Caco-2 (cell line): ENCODE data around the gene NR6A1. TPM values are rescaled to one million over a fixed set of nuclear protein-coding genes. Genes with fewer than 3 reads are reported as not detected.
A peak's percentile ranks its signal among the peaks of the same experiment; 100 is the strongest.

ENCODE experiments used
- BruUV-seq: library from RNA; stranded (reverse); fragments of 400-500 nt; replicated peaks from 2 replicates; lab custom pipeline; 2021; lab: Mats Ljungman, UMichigan
- CTCF ChIA-PET: fragments of 300-600 bp; sonication (Branson Sonifier 250); formaldehyde crosslinking; loops from one replicate; lab custom pipeline; 2022; ENCODE audit warnings: antibody characterized with exemption; lab: Charles Lee
- POLR2A ChIA-PET: fragments of 300-600 bp; sonication (Branson Sonifier 250); formaldehyde crosslinking; loops from one replicate; lab custom pipeline; 2022; ENCODE audit warnings: antibody characterized with exemption; lab: Charles Lee
- DNase-seq, 2 experiments: peaks; one replicate each; pipeline versions ENCODE4 v3.0.0 to v3.0.0-alpha.2; 2020 to 2022
- H3K27me3 ChIP-seq: replicated peaks from 2 replicates; pipeline ENCODE4 v1.6.0; 2011; ENCODE audit warnings: low read length; ENCODE audit not compliant: control insufficient read depth, insufficient read depth
- H3K36me3 ChIP-seq: 2 replicates; pipeline ENCODE4 v1.5.1; 2011; ENCODE audit warnings: low read length; ENCODE audit not compliant: control insufficient read depth, insufficient read depth
- H3K4me1 ChIP-seq: fragments of 250-450 bp; sonication (Bioruptor Pico); 2 replicates; pipeline ENCODE4 v1.5.1; 2020; ENCODE audit warnings: mild to moderate bottlenecking
- H3K4me3 ChIP-seq: 2 replicates; pipeline ENCODE4 v1.5.1; 2011; ENCODE audit warnings: low read depth, mild to moderate bottlenecking, control low read depth, low read length
- H3K9me3 ChIP-seq: fragments of 250-450 bp; sonication (Bioruptor Pico); 2 replicates; pipeline ENCODE4 v1.5.1; 2020; ENCODE audit warnings: mild to moderate bottlenecking, moderate library complexity
- H3K27ac Mint-ChIP-seq: one replicate; pipeline ENCODE4 v1.8.0; 2022; ENCODE audit warnings: mixed read lengths; ENCODE audit not compliant: unreplicated experiment
- H3K27me3 Mint-ChIP-seq: one replicate; pipeline ENCODE4 v1.8.0; 2022; ENCODE audit warnings: mixed read lengths; ENCODE audit not compliant: insufficient read depth, unreplicated experiment
- H3K36me3 Mint-ChIP-seq: one replicate; pipeline ENCODE4 v1.8.0; 2022; ENCODE audit warnings: mild to moderate bottlenecking, mixed read lengths; ENCODE audit not compliant: insufficient read depth, unreplicated experiment
- H3K4me1 Mint-ChIP-seq: one replicate; pipeline ENCODE4 v1.8.0; 2022; ENCODE audit warnings: low read depth, mixed read lengths; ENCODE audit not compliant: unreplicated experiment
- H3K4me3 Mint-ChIP-seq: one replicate; pipeline ENCODE4 v1.8.0; 2022; ENCODE audit warnings: mild to moderate bottlenecking, moderate library complexity, mixed read lengths; ENCODE audit not compliant: unreplicated experiment
- H3K9me3 Mint-ChIP-seq: one replicate; pipeline ENCODE4 v1.8.0; 2022; ENCODE audit warnings: mixed read lengths; ENCODE audit not compliant: unreplicated experiment
- CTCF ChIP-seq, 2 experiments: fragments of 200-600 bp in 1 of 2; IDR thresholded peaks; 1 replicate in 1 of 2; 2 replicates in 1 of 2; pipeline versions ENCODE4 v1.5.1 to v1.8.0; 2011 to 2022; ENCODE audit warnings: antibody characterized with exemption in 1 of 2, control low read depth in 1 of 2, inconsistent platforms in 1 of 2, low read depth in 1 of 2, low read length in 1 of 2, mild to moderate bottlenecking in 1 of 2, moderate library complexity in 1 of 2; ENCODE audit not compliant: insufficient read depth in 1 of 2, severe bottlenecking in 1 of 2, unreplicated experiment in 1 of 2
- intact Hi-C: fragments of 100-400 bp; cut with micrococcal nuclease; formaldehyde crosslinking; loops from one replicate; pipeline ENCODE4 v1.10.0; 2022; ENCODE audit not compliant: unreplicated experiment
- total RNA-seq: library from RNA; stranded (reverse); gene quantifications from 2 replicates; pipeline ENCODE4 v1.2.3, GENCODE V29; 2022

Gene NR6A1
- total RNA-seq, 1 experiment from 2014 or later = 33.6 TPM

DNA sequence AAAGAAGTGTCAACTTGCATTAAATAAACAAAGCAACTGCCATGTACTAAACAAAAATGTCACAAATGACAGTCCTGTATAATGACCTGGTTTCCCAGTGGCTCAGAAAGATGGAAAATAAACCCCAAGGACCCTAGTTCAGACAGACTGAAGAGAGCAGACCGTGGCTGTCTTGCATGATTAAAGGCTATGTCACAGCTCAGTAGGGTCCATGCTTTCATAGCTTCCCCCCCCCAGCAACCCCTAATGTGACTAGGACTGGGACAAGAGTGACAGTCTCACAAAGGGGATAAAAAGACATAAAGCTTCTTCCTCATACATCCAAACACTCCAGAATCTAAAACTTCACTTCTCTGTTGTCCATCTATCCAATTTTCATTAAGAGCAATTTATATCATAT is 113.6 kb downstream of the NR6A1 start:
- POLR2A ChIA-PET = no interaction called here
- Histone ChIP-seq H3K4me1 (peaks cover 37% of the 10 kb centered on the region), H3K36me3 (no peaks in the 10 kb centered on the region), H3K27me3 (no peaks in the 10 kb centered on the region), H3K4me3 (no peak overlapping the region), H3K9me3 (no peaks in the 10 kb centered on the region)
- peaks cover 7% of the 10 kb centered on the region for H3K4me1 Mint-ChIP-seq
- H3K9me3 Mint-ChIP-seq = no peaks in the 10 kb centered on the region
- no peak for TF ChIP-seq CTCF (IDR thresholded peaks at IDR 0.05; ENCODE audit: insufficient read depth in 1 of 2, low read depth in 1 of 2, low read length in 1 of 2, severe bottlenecking in 1 of 2, unreplicated experiment in 1 of 2)
- BruUV-seq = no TSS peak
- CTCF ChIA-PET = interaction anchor here (1.2 kb wide), 1 partner anchor 115 kb away, joined by 5 read pairs; no protein-coding TSS in a partner anchor
- peaks cover 25% of the 10 kb centered on the region for H3K36me3 Mint-ChIP-seq
- peak overlapping the region; percentile 98 for H3K4me3 Mint-ChIP-seq
- H3K27ac Mint-ChIP-seq = peak overlapping the region; percentile 100
- no peak for DNase-seq
- intact Hi-C loops = loop anchor here (5.0 kb wide), 2 partner anchors 40 to 105 kb away; no protein-coding TSS in a partner anchor
- H3K27me3 Mint-ChIP-seq = no peaks in the 10 kb centered on the region

DNA sequence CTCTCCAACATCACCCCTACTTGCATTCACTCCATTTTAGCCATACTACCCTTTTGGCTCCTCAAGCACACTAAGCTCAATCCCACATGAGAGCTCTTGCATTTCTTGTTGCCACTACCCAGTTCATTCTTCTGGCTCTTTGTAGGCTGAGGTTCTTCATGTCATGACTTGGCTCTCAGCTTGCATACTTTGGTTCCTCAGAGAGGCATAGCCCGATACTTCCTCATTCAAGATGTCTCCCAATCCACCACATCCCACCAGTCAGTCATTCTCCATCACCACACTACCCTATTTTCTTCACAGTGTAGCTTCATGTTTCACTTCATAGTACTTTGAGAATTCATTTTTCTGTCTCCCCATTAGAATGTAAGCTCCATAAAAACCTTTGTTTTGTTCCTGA is 116.7 kb downstream of the NR6A1 start:
- Histone ChIP-seq H3K4me1 (peaks cover 11% of the 10 kb centered on the region), H3K4me3 (no peak overlapping the region), H3K9me3 (no peaks in the 10 kb centered on the region), H3K36me3 (no peaks in the 10 kb centered on the region), H3K27me3 (no peaks in the 10 kb centered on the region)
- no TSS peak for BruUV-seq
- TF ChIP-seq CTCF (IDR thresholded peaks at IDR 0.05; ENCODE audit: insufficient read depth in 1 of 2, low read depth in 1 of 2, low read length in 1 of 2, severe bottlenecking in 1 of 2, unreplicated experiment in 1 of 2) = no peak
- DNase-seq = no peak
- peaks cover 14% of the 10 kb centered on the region for H3K36me3 Mint-ChIP-seq
- ChIA-PET CTCF (interaction anchor here (0.8 kb wide), 1 partner anchor 37 kb away, joined by 3 read pairs; no protein-coding TSS in a partner anchor), POLR2A (no interaction called here)
- H3K9me3 Mint-ChIP-seq = no peaks in the 10 kb centered on the region
- peaks cover 7% of the 10 kb centered on the region for H3K4me1 Mint-ChIP-seq
- no peak overlapping the region for H3K4me3 Mint-ChIP-seq
- intact Hi-C loops = no loop called here
- H3K27ac Mint-ChIP-seq = no peak overlapping the region
- H3K27me3 Mint-ChIP-seq = no peaks in the 10 kb centered on the region

DNA sequence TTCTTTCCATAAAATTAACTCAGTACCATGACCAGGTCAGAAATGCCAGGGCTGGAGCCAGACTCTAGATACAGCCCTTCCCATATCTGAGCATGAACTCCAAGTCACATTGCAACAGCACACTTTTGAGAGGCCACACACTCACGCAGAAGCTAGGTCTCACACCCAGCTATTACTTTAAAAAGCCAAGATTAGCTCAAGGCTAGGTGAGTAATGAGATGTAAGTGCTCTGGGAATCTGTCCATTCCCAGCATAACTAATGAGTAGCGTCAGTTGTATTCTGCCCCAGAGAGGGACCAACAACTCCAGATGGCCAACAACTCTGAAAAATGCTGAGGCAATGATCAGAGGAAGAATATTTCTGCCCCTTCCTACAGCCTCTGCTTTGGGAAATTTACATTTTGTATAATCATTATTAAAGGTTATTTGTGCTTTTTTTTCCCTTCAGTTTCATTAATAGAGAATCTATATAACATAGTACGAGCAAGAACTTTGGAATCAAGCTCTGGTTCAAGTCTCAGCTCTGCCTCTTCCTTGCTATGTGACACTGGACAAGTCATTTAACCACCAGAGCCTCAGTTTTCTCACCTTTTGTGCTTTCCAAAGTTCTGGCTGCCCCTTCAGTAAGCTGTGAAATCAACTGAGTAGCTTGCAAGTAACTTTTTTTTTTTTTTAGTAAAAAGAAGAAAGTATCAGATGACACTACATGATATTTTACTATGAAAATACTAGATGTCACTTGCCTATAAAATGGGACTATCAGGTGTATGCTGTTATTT is 118.3 kb downstream of the NR6A1 start:
- H3K27ac Mint-ChIP-seq = no peak overlapping the region
- POLR2A ChIA-PET = no interaction called here
- peaks cover 6% of the 10 kb centered on the region for H3K36me3 Mint-ChIP-seq
- intact Hi-C loops = no loop called here
- CTCF ChIA-PET = no interaction called here
- H3K27me3 Mint-ChIP-seq = no peaks in the 10 kb centered on the region
- H3K4me1 Mint-ChIP-seq = no peaks in the 10 kb centered on the region
- no peaks in the 10 kb centered on the region for H3K9me3 Mint-ChIP-seq
- TF ChIP-seq CTCF (IDR thresholded peaks at IDR 0.05; ENCODE audit: insufficient read depth in 1 of 2, low read depth in 1 of 2, low read length in 1 of 2, severe bottlenecking in 1 of 2, unreplicated experiment in 1 of 2) = no peak
- Histone ChIP-seq H3K4me3 (no peak overlapping the region), H3K4me1 (peaks cover 6% of the 10 kb centered on the region), H3K9me3 (no peaks in the 10 kb centered on the region), H3K36me3 (no peaks in the 10 kb centered on the region), H3K27me3 (no peaks in the 10 kb centered on the region)
- BruUV-seq = no TSS peak
- no peak for DNase-seq
- no peak overlapping the region for H3K4me3 Mint-ChIP-seq
